ENCODE results near the gene CD81. TPM values are rescaled to one million over a fixed set of nuclear protein-coding genes. Genes with fewer than 3 reads are reported as not detected.
A peak's percentile ranks its signal among the peaks of the same experiment; 100 is the strongest.

Gene CD81
- total and polyA plus RNA-seq, 2 donors from 2014 or later: 827 to 950 TPM

DNA sequence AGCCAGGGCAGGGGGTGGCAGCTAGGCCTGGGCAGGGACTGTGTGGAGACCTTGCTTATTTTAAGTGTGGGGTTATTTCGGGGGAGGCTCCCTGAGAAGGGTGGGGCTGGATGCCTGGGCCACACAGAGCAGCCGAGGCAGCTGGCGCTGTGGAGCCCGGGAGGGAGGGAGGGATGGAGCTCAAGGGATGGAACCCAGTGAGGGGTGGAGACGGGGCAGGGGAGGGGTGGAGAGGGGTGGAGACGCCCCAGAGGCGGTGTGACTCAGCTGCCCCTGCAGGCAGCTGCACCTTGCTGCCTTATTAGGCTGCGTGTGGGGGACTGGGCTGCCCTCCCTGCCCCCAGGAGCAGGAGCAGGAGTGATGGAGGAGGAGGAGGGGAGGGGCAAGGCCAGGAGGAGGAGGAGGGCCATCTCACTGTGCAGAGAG lies 13.6 kb downstream of the CD81 start:
- Histone ChIP-seq H3K9me3 (ENCODE audit: control insufficient read depth in 2 of 3, insufficient read depth in 1 of 3, low read length in 3 of 3) (no peaks in the 10 kb centered on the region), H3K4me3 (ENCODE audit: low read length in 3 of 3) (no peak overlapping the region), H3K4me1 (ENCODE audit: control insufficient read depth in 2 of 3, insufficient read depth in 2 of 3, low read depth in 1 of 3, low read length in 3 of 3) (peaks cover 0 to 46% (median 35%) of the 10 kb centered on the region in 3 donors), H3K27me3 (ENCODE audit: control insufficient read depth, insufficient read depth, low read length) (no peaks in the 10 kb centered on the region), H3K9ac (ENCODE audit: low read length in 3 of 3) (no peak overlapping the region), H3K36me3 (ENCODE audit: control insufficient read depth in 2 of 3, insufficient read depth in 3 of 3, low read length in 3 of 3) (peaks cover 0 to 5% (median 0%) of the 10 kb centered on the region in 3 donors), H3K27ac (ENCODE audit: low read depth in 2 of 2, low read length in 2 of 2) (peak overlapping the region in 1 of 2 donors; percentile 19)
- TF ChIP-seq, protein P1, sequence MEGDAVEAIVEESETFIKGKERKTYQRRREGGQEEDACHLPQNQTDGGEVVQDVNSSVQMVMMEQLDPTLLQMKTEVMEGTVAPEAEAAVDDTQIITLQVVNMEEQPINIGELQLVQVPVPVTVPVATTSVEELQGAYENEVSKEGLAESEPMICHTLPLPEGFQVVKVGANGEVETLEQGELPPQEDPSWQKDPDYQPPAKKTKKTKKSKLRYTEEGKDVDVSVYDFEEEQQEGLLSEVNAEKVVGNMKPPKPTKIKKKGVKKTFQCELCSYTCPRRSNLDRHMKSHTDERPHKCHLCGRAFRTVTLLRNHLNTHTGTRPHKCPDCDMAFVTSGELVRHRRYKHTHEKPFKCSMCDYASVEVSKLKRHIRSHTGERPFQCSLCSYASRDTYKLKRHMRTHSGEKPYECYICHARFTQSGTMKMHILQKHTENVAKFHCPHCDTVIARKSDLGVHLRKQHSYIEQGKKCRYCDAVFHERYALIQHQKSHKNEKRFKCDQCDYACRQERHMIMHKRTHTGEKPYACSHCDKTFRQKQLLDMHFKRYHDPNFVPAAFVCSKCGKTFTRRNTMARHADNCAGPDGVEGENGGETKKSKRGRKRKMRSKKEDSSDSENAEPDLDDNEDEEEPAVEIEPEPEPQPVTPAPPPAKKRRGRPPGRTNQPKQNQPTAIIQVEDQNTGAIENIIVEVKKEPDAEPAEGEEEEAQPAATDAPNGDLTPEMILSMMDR (IDR thresholded peaks at IDR 0.05; ENCODE audit: borderline replicate concordance, extremely low read depth, insufficient read depth): no peak
- no peak for FAIRE-seq
- intact Hi-C loops (cut with DNase I): no loop called here
- DNase-seq: peak in 1 of 5 donors; percentile 90

GRCh38 chr11:2391181-2391975 lies 14.3 kb downstream of the CD81 start:
- TF ChIP-seq, protein P1 (IDR thresholded peaks at IDR 0.05; ENCODE audit: borderline replicate concordance, extremely low read depth, insufficient read depth): no peak
- Histone ChIP-seq H3K4me1 (ENCODE audit: control insufficient read depth in 2 of 3, insufficient read depth in 2 of 3, low read depth in 1 of 3, low read length in 3 of 3) (peaks cover 0 to 41% (median 28%) of the 10 kb centered on the region in 3 donors), H3K36me3 (ENCODE audit: control insufficient read depth in 2 of 3, insufficient read depth in 3 of 3, low read length in 3 of 3) (peaks cover 0 to 5% (median 3%) of the 10 kb centered on the region in 3 donors), H3K9me3 (ENCODE audit: control insufficient read depth in 2 of 3, insufficient read depth in 1 of 3, low read length in 3 of 3) (no peaks in the 10 kb centered on the region), H3K27ac (ENCODE audit: low read depth in 2 of 2, low read length in 2 of 2) (no peak overlapping the region), H3K4me3 (ENCODE audit: low read length in 3 of 3) (no peak overlapping the region), H3K9ac (ENCODE audit: low read length in 3 of 3) (no peak overlapping the region), H3K27me3 (ENCODE audit: control insufficient read depth, insufficient read depth, low read length) (no peaks in the 10 kb centered on the region)
- intact Hi-C loops (cut with DNase I): no loop called here
- DNase-seq: peak in 1 of 5 donors; percentile 73
- no peak for FAIRE-seq

- peak in 1 of 5 donors; percentile 79 for DNase-seq
- TF ChIP-seq, protein P1 (IDR thresholded peaks at IDR 0.05; ENCODE audit: borderline replicate concordance, extremely low read depth, insufficient read depth): no peak
Measured at GRCh38 chr11:2392241-2392959, 15.3 kb downstream of the CD81 start.

More at GRCh38 chr11:2392241-2392959, 15.3 kb downstream of the CD81 start:
- Histone ChIP-seq H3K4me3 (ENCODE audit: low read length in 3 of 3) (no peak overlapping the region), H3K36me3 (ENCODE audit: control insufficient read depth in 2 of 3, insufficient read depth in 3 of 3, low read length in 3 of 3) (peaks cover 0 to 11% (median 5%) of the 10 kb centered on the region in 3 donors), H3K27me3 (ENCODE audit: control insufficient read depth, insufficient read depth, low read length) (no peaks in the 10 kb centered on the region), H3K4me1 (ENCODE audit: control insufficient read depth in 2 of 3, insufficient read depth in 2 of 3, low read depth in 1 of 3, low read length in 3 of 3) (peaks cover 0 to 34% (median 19%) of the 10 kb centered on the region in 3 donors), H3K9me3 (ENCODE audit: control insufficient read depth in 2 of 3, insufficient read depth in 1 of 3, low read length in 3 of 3) (no peaks in the 10 kb centered on the region), H3K9ac (ENCODE audit: low read length in 3 of 3) (no peak overlapping the region), H3K27ac (ENCODE audit: low read depth in 2 of 2, low read length in 2 of 2) (no peak overlapping the region)
- no peak for FAIRE-seq
- intact Hi-C loops (cut with DNase I): no loop called here

Measured in kidney (tissue), 14 donors.